HepG2 (cell line): Measurements from ENCODE around the gene COG4. TPM values are rescaled to one million over a fixed set of nuclear protein-coding genes. Genes with fewer than 3 reads are reported as not detected.

Source experiments
- ATAC-seq: fragments of 200-7000 bp; cut with Tn5 transposase; 3 replicates; pipeline ENCODE4 v1.9.1; 2020; ENCODE audit warnings: mild to moderate bottlenecking, moderate library complexity
- BruUV-seq: library from RNA; stranded (reverse); fragments of 400-500 nt; replicated peaks from 2 replicates; lab custom pipeline; 2021; lab: Mats Ljungman, UMichigan
- CTCF ChIA-PET: fragments of 300-600 bp; formaldehyde crosslinking; extraction: SDS; loops from one replicate; lab custom pipeline; 2021; ENCODE audit warnings: low total read pairs, inconsistent platforms, low intra/inter-chr PET ratio; lab: Yijun Ruan, JAX
- POLR2A ChIA-PET: fragments of 350-600 bp; sonication (Branson Sonifier 250); formaldehyde crosslinking; loops from one replicate; lab custom pipeline; 2020; ENCODE audit warnings: antibody characterized with exemption, inconsistent platforms; lab: Yijun Ruan, JAX
- DNase-seq: peaks from one replicate; pipeline ENCODE4 v3.0.0-alpha.2; 2015; ENCODE audit warnings: low spot score
- FAIRE-seq: peaks from 3 replicates; lab custom pipeline; 2011; peaks lifted over from hg19 to GRCh38; lab: Jason Lieb, UNC
- H2AFZ ChIP-seq: one replicate; pipeline ENCODE4 v1.6.1; 2011; ENCODE audit warnings: low read length, inconsistent platforms
- H3K27ac ChIP-seq: fragments of 300-600 bp; 3 replicates; pipeline ENCODE4 v1.8.0; 2011; ENCODE audit warnings: mixed run types, mild to moderate bottlenecking, mixed read lengths, low read length, inconsistent platforms; ENCODE audit not compliant: insufficient read depth; ENCODE audit errors: extremely low read length
- H3K27me3 ChIP-seq, 2 experiments: fragments of 200-600 bp in 1 of 2; 2 replicates in 1 of 2; 3 replicates in 1 of 2; pipeline versions ENCODE4 v1.6.0 to v1.8.0; 2011; ENCODE audit warnings: low read length in 2 of 2, mild to moderate bottlenecking in 2 of 2, moderate library complexity in 2 of 2, inconsistent platforms in 1 of 2; ENCODE audit not compliant: insufficient read depth in 2 of 2, control insufficient read depth in 1 of 2
- H3K36me3 ChIP-seq, 2 experiments: fragments of 200-600 bp in 1 of 2; replicated peaks in 1 of 2; 2 replicates in 1 of 2; 3 replicates in 1 of 2; pipeline versions ENCODE4 v1.5.1 to v1.8.0; 2011; ENCODE audit warnings: low read length in 2 of 2, inconsistent platforms in 1 of 2; ENCODE audit not compliant: insufficient read depth in 2 of 2, control insufficient read depth in 1 of 2
- H3K4me1 ChIP-seq: 2 replicates; pipeline ENCODE4 v1.5.1; 2012; ENCODE audit warnings: low read length, inconsistent platforms; ENCODE audit not compliant: insufficient read depth
- H3K4me2 ChIP-seq: 2 replicates; pipeline ENCODE4 v1.6.0; 2011; ENCODE audit warnings: low read depth, low read length, inconsistent platforms
- H3K4me3 ChIP-seq, 3 experiments: fragments of 200-600 bp in 1 of 3; sonication (generic), shearing (Covaris generic) in 1 of 3; replicated peaks in 1 of 3; 2 replicates each; pipeline ENCODE4 v1.5.1; 2011 to 2016; ENCODE audit warnings: low read length in 3 of 3, inconsistent platforms in 2 of 3, low read depth in 2 of 3, mild to moderate bottlenecking in 2 of 3, control low read depth in 1 of 3, mixed read lengths in 1 of 3; ENCODE audit not compliant: insufficient read depth in 1 of 3
- H3K79me2 ChIP-seq: one replicate; pipeline ENCODE4 v1.6.1; 2011; ENCODE audit warnings: low read length, inconsistent platforms; ENCODE audit not compliant: insufficient read depth
- H3K9ac ChIP-seq: 2 replicates; pipeline ENCODE4 v1.6.0; 2011; ENCODE audit warnings: mild to moderate bottlenecking, low read depth, low read length, inconsistent platforms; ENCODE audit not compliant: insufficient read depth
- H3K9me3 ChIP-seq: 2 replicates; pipeline ENCODE4 v1.5.1; 2012; ENCODE audit warnings: mild to moderate bottlenecking, low read length
- H4K20me1 ChIP-seq: 2 replicates; pipeline ENCODE4 v1.6.0; 2011; ENCODE audit warnings: inconsistent platforms, mild to moderate bottlenecking, low read length, moderate library complexity; ENCODE audit not compliant: insufficient read depth
- BCL6 ChIP-seq: IDR thresholded peaks from 2 replicates; pipeline ENCODE4 v1.6.1; 2016; ENCODE audit warnings: missing genetic modification reagents, missing compliant biosample characterization
- REPIN1 ChIP-seq: sonication (generic); formaldehyde crosslinking; IDR thresholded peaks from 2 replicates; pipeline ENCODE4 v1.8.0; 2022; ENCODE audit warnings: missing genetic modification reagents, low read depth, mild to moderate bottlenecking, borderline replicate concordance
- RNF219 ChIP-seq: sonication (generic); formaldehyde crosslinking; IDR thresholded peaks from 2 replicates; pipeline ENCODE4 v1.5.0; 2020; ENCODE audit warnings: mild to moderate bottlenecking, missing genetic modification reagents
- SMARCE1 ChIP-seq: fragments of 450-650 bp; IDR thresholded peaks from 2 replicates; pipeline ENCODE4 v1.6.1; 2017; ENCODE audit warnings: borderline replicate concordance
- STAG1 ChIP-seq: sonication (generic); formaldehyde crosslinking; IDR thresholded peaks from 2 replicates; pipeline ENCODE4 v1.4.0; 2020; ENCODE audit warnings: missing genetic modification reagents
- TAF15 ChIP-seq: fragments of 200-400 bp; formaldehyde crosslinking; IDR thresholded peaks from one replicate; pipeline ENCODE4 v1.6.1; 2018; ENCODE audit warnings: mild to moderate bottlenecking, low read depth, low read length; ENCODE audit not compliant: poor library complexity, severe bottlenecking
- ZNF382 ChIP-seq: sonication (generic); formaldehyde crosslinking; IDR thresholded peaks from 2 replicates; pipeline ENCODE4 v1.5.0; 2020; ENCODE audit warnings: missing genetic modification reagents, mild to moderate bottlenecking, borderline replicate concordance
- ZNF446 ChIP-seq: sonication (generic); formaldehyde crosslinking; IDR thresholded peaks from 2 replicates; pipeline ENCODE4 v1.5.0; 2020; ENCODE audit warnings: mild to moderate bottlenecking, missing genetic modification reagents
- ZNF564 ChIP-seq: sonication (generic); formaldehyde crosslinking; IDR thresholded peaks from 2 replicates; pipeline ENCODE4 v1.8.1; 2023; ENCODE audit warnings: mild to moderate bottlenecking, missing genetic modification reagents
- ZNF761 ChIP-seq: sonication (generic); formaldehyde crosslinking; conservative IDR thresholded peaks from 2 replicates; pipeline ENCODE4 v1.4.0; 2020; ENCODE audit warnings: mild to moderate bottlenecking, missing genetic modification reagents
- ZNF770 ChIP-seq: sonication (generic); formaldehyde crosslinking; IDR thresholded peaks from 2 replicates; pipeline ENCODE4 v1.5.0; 2020; ENCODE audit warnings: mild to moderate bottlenecking, missing genetic modification reagents
- ZNF83 ChIP-seq: sonication (generic); formaldehyde crosslinking; IDR thresholded peaks from 2 replicates; pipeline ENCODE4 v1.4.0; 2020; ENCODE audit warnings: missing genetic modification reagents, mild to moderate bottlenecking, borderline replicate concordance
- ZSCAN20 ChIP-seq: sonication (generic); formaldehyde crosslinking; IDR thresholded peaks from 2 replicates; pipeline ENCODE4 v1.4.0; 2020; ENCODE audit warnings: missing genetic modification reagents, mild to moderate bottlenecking, borderline replicate concordance
- ZSCAN22 ChIP-seq: sonication (generic); formaldehyde crosslinking; IDR thresholded peaks from 2 replicates; pipeline ENCODE4 v1.4.0; 2020; ENCODE audit warnings: mild to moderate bottlenecking, missing genetic modification reagents
- WGBS: methylation state at CpG from one replicate; pipeline ENCODE4 v1.1.6; 2017; ENCODE audit warnings: low lambda C conversion rate; 5-methylcytosine and 5-hydroxymethylcytosine counted together
- in situ Hi-C: cut with HindIII; loops from 2 replicates; pipeline ENCODE4 v1.10.0; 2017; ENCODE audit warnings: low pct_unique_long_range_greater_than_20kb; ENCODE audit not compliant: extremely low pct_ligation_motif_present
- intact Hi-C: fragments of 100-400 bp; cut with micrococcal nuclease; formaldehyde crosslinking; loops from one replicate; pipeline ENCODE4 v1.10.0; 2022; ENCODE audit not compliant: unreplicated experiment
- polyA plus RNA-seq, 8 experiments: library from polyadenylated mRNA; depleted of rRNA in 3 of 8; stranded (reverse) in 7 of 8; unstranded in 1 of 8; fragments of >200 nt; fragmentation: Illumina TruSeq in 4 of 8; extraction: Trizol in 4 of 8; gene quantifications; 2 replicates each; pipeline versions ENCODE4 v1.2.1 to v1.2.3, GENCODE V29; 2011 to 2016; ENCODE audit warnings: low read depth in 4 of 8, missing spikeins in 1 of 8, mixed read lengths in 1 of 8; ENCODE audit not compliant: insufficient read depth in 1 of 8
- total RNA-seq, 5 experiments: library from RNA; depleted of rRNA; stranded (reverse); fragments of >200 nt; fragmentation: Illumina TruSeq; extraction: Trizol; gene quantifications; 2 replicates each; pipeline ENCODE4 v1.2.3, GENCODE V29; 2016; ENCODE audit warnings: low read depth in 1 of 5

Gene COG4
- total and polyA plus RNA-seq, 2 of the 13 experiments (the other 11 are each of a cell fraction or from before 2014, with no cell fraction given): 51.1 to 73.8 TPM

- WGBS: 100% methylated on average over 1 of the region's 1 CpG
- ATAC-seq: no peak
- Histone ChIP-seq H3K36me3 (peaks cover 31 to 80% of the 10 kb centered on the region in 2 experiments), H3K4me3 (no peak overlapping the region), H3K79me2 (no peaks in the 10 kb centered on the region), H3K4me1 (peaks cover 9% of the 10 kb centered on the region), H3K9ac (no peak overlapping the region), H3K27me3 (no peaks in the 10 kb centered on the region), H3K27ac (no peak overlapping the region), H3K9me3 (no peaks in the 10 kb centered on the region), H2AFZ (no peak overlapping the region), H4K20me1 (no peaks in the 10 kb centered on the region), H3K4me2 (no peak overlapping the region)
- ChIA-PET CTCF (no interaction called here), POLR2A (no interaction called here)
- TF ChIP-seq ZNF446 (CRISPR knock-in tag) (no peak), BCL6 (CRISPR knock-in tag) (no peak), ZSCAN20 (CRISPR knock-in tag) (no peak), REPIN1 (CRISPR knock-in tag) (no peak), TAF15 (no peak)
- intact Hi-C loops (no loop called here), in situ Hi-C loops (loop anchor here (5.0 kb wide), 1 partner anchor 50 kb away; no protein-coding TSS in a partner anchor)
- no TSS peak for BruUV-seq
- no peak for FAIRE-seq
- no peak for DNase-seq
Measured at GRCh38 chr16:70511833-70512232, 11.5 kb downstream of the COG4 start.

- DNase-seq: no peak
- H4K20me1 ChIP-seq: no peaks in the 10 kb centered on the region
- BruUV-seq: no TSS peak
- H3K27me3 ChIP-seq: no peaks in the 10 kb centered on the region
- intact Hi-C loops: no loop called here
- FAIRE-seq: no peak
- peak; percentile 30; the same call in 1 of the 3 replicates for ATAC-seq
- no peak overlapping the region for H3K4me2 ChIP-seq
- no peaks in the 10 kb centered on the region for H3K9me3 ChIP-seq
- no peak overlapping the region for H2AFZ ChIP-seq
- H3K27ac ChIP-seq: no peak overlapping the region
- H3K4me3 ChIP-seq: no peak overlapping the region
- CTCF ChIA-PET: no interaction called here
- no peak overlapping the region for H3K9ac ChIP-seq
- in situ Hi-C loops: loop anchor here (5.0 kb wide), 1 partner anchor 48 kb away; no protein-coding TSS in a partner anchor
- POLR2A ChIA-PET: no interaction called here
- peaks cover 9% of the 10 kb centered on the region for H3K4me1 ChIP-seq
- 90% methylated on average over 3 of the region's 3 CpGs for WGBS
- peaks cover 27 to 71% of the 10 kb centered on the region in 2 experiments for H3K36me3 ChIP-seq
- no peaks in the 10 kb centered on the region for H3K79me2 ChIP-seq
- no peak for TF ChIP-seq ZSCAN22
- no peak for TF ChIP-seq ZNF382
- no peak for TF ChIP-seq SMARCE1
- 0 out of 2 replicates have a peak, but pooled peaks have one; percentile 61 for TF ChIP-seq ZNF761 (CRISPR knock-in tag)
- TF ChIP-seq STAG1 (CRISPR knock-in tag): no peak
- peak; percentile 71 for TF ChIP-seq ZNF770 (CRISPR knock-in tag)
- no peak for TF ChIP-seq ZNF83 (CRISPR knock-in tag)
- no peak for TF ChIP-seq RNF219
- no peak for TF ChIP-seq ZNF564
Measured at GRCh38 chr16:70510216-70510615, 13.1 kb downstream of the COG4 start.
